Sciatic nerve (tissue), 2 donors: ENCODE measurements around the gene PRKCZ. TPM values are rescaled to one million over a fixed set of nuclear protein-coding genes. Genes with fewer than 3 reads are reported as not detected.

Experiments
- ATAC-seq: fragments of 200-7000 bp; cut with Tn5 transposase; one replicate; pipeline ENCODE4 v1.9.1; 2020; ENCODE audit warnings: mild to moderate bottlenecking, moderate library complexity
- DNase-seq: peaks from one replicate; pipeline ENCODE4 v3.0.0-alpha.2; 2020; ENCODE audit warnings: low spot score
- intact Hi-C: fragments of 100-400 bp; cut with DNase I; formaldehyde crosslinking; loops from one replicate; pipeline ENCODE4 v1.14.2; 2022
- total RNA-seq: library from RNA; stranded (reverse); fragmentation: NEBNext Ultra II Directional; extraction: Animal tissue kit (Norgen Biotek cat#: 25700); gene quantifications from one replicate; pipeline ENCODE4 v1.2.1, GENCODE V29; 2021
- donor health status: DM: no; HTN: no; CAD: no.
- donor health status: DM: no; HTN: no; CAD: no.

The PRKCZ gene
- total RNA-seq, 1 donor from 2014 or later = 3.5 TPM

- no peak for DNase-seq
- intact Hi-C loops = no loop called here
- ATAC-seq = peak; percentile 77
Observed at GRCh38 chr1:2175681-2176454, 125.7 kb downstream of the PRKCZ start.

DNA sequence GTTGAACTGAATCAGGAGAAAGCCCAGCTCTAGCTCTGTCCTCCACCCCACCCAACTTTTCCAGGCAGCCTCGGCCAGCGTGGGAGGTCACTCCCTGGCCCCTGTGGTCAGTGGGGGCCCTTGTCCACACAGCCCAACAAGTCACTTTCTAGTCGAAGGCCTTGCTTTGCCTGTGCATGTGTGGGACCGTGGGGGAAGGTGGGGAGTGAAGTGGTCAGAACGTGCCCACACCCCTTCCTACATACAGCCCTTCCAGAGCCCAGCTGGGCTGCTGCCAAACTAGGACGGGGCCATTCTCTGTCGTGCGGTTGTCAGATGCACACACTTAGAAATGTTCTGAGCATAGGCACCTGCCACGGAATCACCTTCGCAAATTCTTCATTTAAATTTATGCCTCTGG is 126.4 kb downstream of the PRKCZ start:
- no peak for ATAC-seq
- DNase-seq = no peak
- intact Hi-C loops = no loop called here

DNA sequence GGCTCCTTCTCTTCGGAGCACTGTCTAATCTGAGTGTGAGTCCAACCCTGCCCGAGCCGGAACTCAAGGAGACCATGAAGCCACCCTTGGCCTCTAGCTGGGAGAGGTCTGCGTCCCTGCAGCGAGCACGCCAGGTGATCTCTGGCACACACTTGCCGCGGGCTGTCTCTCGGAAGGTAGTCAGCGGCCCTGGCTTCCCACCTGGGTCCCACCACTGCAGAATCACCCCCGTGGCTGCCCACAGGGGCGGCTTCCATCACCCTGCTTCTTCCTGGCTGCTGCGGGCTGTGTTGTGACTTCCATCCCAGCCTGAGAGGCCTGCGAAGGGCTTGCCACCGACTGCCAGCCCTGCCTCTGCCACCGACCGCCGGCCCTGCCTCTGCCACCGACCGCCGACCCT is 127.3 kb downstream of the PRKCZ start:
- DNase-seq (no peak), ATAC-seq (no peak)
- intact Hi-C loops = no loop called here

- DNase-seq (no peak), ATAC-seq (no peak)
- intact Hi-C loops = no loop called here
Observed at GRCh38 chr1:2177946-2178538, 127.8 kb downstream of the PRKCZ start.

DNA sequence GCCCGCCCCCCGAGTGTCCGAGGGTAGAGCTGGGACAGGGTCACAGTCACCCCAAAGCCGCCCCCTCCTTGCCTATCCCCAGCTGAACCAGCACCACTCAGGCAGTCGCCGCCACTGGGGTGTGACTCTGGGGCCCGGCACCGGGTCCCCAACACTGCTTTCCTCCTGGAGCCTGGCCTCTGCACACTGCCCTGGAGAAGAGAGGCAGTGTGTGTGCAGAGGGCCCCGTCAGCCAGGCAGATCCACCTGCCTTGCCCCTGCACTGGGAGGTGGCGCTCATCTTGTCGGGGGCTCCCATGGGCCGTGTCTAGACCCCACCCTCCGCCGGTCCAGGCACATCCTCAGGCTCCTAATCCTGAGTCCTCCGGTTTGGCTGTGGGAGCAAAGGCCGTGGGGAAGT is 128.7 kb downstream of the PRKCZ start:
- intact Hi-C loops = no loop called here
- no peak for DNase-seq
- no peak for ATAC-seq

GRCh38 chr1:2179283-2180013 is 129.2 kb downstream of the PRKCZ start:
- ATAC-seq (no peak), DNase-seq (no peak)
- intact Hi-C loops = loop anchor here (10.0 kb wide), 2 partner anchors 45 to 355 kb away; partner anchors contain the start of gene HES5

DNA sequence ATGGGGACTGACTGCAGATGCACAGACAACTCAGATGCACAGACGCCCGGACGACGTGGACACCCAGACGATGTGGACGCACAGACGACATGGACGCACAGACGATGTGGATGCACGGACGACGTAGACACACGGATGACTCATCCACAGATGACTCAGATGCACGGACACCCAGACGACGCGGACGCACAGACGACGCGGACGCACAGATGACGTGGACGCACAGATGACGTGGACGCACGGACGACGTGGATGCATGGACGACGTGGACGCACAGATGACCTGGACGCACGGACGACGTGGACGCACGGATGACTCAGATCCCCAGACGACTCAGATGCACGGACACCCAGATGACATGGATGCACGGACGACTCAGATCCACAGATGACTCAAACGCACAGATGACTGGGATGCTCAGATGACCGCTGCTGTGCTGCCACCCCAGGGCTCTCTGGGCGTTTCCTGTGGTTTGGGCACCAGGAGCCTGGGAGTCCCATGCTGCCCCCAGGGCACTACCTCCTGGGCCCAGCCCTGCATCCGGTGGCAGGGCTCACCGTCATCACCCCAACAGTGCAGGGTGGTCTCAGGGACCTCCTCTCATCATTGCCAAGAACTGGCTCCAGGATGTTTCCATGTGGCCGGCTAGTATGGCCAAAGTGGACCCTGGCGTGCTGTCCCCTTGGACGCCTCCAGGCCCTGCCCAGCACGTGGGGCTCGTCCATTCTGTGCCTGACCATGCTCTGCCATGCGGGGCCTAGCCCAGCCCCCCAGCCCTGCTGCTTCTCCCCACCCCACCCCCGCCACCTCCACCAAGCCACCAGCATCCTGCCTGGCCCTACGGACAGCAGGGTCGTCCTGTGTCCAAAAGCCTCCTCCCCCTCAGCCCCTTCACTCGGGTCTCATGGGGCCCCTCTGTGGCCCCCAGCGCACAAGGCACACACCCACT is 130.4 kb downstream of the PRKCZ start:
- DNase-seq (no peak), ATAC-seq (no peak)
- intact Hi-C loops = loop anchor here (10.0 kb wide), 2 partner anchors 46 to 354 kb away; partner anchors contain the start of gene HES5

DNA sequence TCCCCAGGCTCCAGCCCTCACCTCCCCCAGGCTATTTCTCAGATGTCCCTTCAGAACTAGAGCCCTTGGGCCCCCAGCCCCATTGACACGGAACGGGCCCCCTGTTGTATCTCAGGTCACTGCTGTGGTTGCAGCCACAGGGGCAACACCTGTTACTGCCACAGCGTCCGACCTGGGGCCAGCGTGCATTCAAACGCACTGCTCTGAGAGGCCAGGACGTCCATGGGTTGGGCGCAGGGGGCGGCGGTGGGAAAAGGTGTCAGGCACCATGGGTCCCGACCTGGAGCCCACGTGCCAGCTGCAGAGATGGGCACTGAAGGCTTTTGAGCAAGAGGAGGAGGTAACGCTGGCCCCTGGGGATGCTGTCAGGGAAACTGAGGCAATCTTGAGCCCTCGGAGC is 131.1 kb downstream of the PRKCZ start:
- no peak for DNase-seq

GRCh38 chr1:2181752-2182151 is 131.5 kb downstream of the PRKCZ start:
- ATAC-seq (no peak), DNase-seq (no peak)
- intact Hi-C loops = loop anchor here (10.0 kb wide), 2 partner anchors 47 to 353 kb away; partner anchors contain the start of gene HES5

More for the DNA sequence above, 131.1 kb downstream of the PRKCZ start:
- no peak for ATAC-seq
- intact Hi-C loops = loop anchor here (10.0 kb wide), 2 partner anchors 46 to 354 kb away; partner anchors contain the start of gene HES5

- intact Hi-C loops = loop anchor here (10.0 kb wide), 2 partner anchors 48 to 352 kb away; partner anchors contain the start of gene HES5
- ATAC-seq (no peak), DNase-seq (no peak)
Observed at GRCh38 chr1:2182376-2182775, 132.2 kb downstream of the PRKCZ start.

- intact Hi-C loops = loop anchor here (10.0 kb wide), 2 partner anchors 49 to 351 kb away; partner anchors contain the start of gene HES5
- DNase-seq (no peak), ATAC-seq (no peak)
Observed at GRCh38 chr1:2183937-2184334, 133.7 kb downstream of the PRKCZ start.

GRCh38 chr1:2184531-2184930 is 134.3 kb downstream of the PRKCZ start:
- DNase-seq (no peak), ATAC-seq (no peak)
- intact Hi-C loops = loop anchor here (10.0 kb wide), 2 partner anchors 50 to 350 kb away; partner anchors contain the start of gene HES5

GRCh38 chr1:2184934-2185333 is 134.7 kb downstream of the PRKCZ start:
- DNase-seq = no peak
- no peak for ATAC-seq
- intact Hi-C loops = loop anchor here (10.0 kb wide), 2 partner anchors 50 to 350 kb away; partner anchors contain the start of gene HES5

DNA sequence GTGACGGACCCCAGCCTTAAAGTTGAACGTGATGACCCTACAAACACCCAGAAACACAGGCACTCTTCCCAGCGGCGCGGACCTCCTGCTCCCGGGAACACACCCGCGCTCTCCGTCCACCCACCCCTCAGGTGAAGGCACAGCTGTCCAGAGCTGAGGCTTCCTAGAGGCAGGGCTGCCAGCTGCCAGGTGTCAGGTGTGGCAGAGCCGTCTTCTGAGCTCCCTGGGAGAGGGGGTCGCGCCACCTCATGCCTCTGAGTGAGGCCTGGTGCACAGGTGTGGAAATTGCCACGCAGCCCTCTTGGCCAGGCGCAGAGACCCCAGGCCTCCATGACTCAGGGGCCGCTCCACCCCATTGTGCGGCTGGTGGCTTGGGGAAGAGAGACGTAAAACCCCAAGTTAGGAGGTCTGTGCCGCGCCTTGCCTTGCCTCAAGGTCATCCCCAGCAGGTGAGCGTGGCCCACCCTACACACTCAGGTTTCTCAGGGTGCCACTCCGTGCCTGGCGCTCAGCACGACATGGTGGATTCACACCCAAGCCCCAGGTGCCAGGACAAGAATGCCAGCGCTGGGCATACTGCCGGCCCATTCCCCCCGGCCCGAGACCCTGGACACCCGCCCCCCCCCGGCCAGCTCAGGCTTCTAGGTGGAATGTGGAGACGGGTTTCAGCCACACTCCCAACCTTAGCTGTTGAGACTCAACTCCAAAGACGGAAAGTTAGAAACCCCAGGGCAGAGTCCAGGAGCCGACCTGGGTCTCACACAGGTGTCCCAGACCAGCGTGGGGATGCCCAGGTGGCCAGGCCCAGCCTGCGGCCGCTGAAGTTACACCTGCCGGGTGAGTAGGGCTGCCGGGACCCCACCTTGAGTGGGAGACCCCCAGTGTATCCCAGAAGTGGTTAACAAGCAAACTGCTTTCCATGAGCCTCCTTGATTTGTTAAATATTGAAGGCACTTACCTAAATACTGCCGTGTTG is 136.0 kb downstream of the PRKCZ start:
- DNase-seq = no peak
- no peak for ATAC-seq
- intact Hi-C loops = loop anchor here (10.0 kb wide), 2 partner anchors 51 to 349 kb away; partner anchors contain the start of gene HES5

GRCh38 chr1:2186901-2187300 is 136.7 kb downstream of the PRKCZ start:
- DNase-seq (no peak), ATAC-seq (no peak)
- intact Hi-C loops = loop anchor here (10.0 kb wide), 2 partner anchors 52 to 348 kb away; partner anchors contain the start of gene HES5

DNA sequence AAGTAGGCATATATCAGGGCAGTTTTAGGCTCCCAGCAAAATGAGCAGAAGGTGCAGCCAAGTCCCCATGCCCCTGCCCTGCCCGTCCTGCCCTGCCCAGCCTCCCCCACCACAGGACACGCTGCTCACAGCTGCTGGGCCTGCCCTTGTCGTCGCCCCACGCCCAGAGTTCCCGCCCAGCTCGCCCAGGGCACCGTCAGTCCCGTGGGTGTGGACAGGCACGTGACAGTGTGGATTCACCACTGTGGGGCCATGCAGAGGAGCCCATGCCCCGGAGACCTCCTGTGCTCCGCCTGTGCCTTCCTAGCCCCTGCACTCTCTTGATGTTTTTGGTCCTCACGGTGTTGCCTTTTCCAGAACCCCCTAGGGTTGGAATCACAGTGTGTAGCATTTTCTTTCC is 137.4 kb downstream of the PRKCZ start:
- no peak for DNase-seq
- no peak for ATAC-seq
- intact Hi-C loops = loop anchor here (10.0 kb wide), 2 partner anchors 53 to 347 kb away; partner anchors contain the start of gene HES5

- no peak for DNase-seq
- no peak for ATAC-seq
- intact Hi-C loops = loop anchor here (10.0 kb wide), 2 partner anchors 54 to 346 kb away; partner anchors contain the start of gene HES5
Observed at GRCh38 chr1:2188336-2188735, 138.1 kb downstream of the PRKCZ start.
